Caco-2 (cell line): ENCODE measurements around the gene WDR33. TPM values are rescaled to one million over a fixed set of nuclear protein-coding genes. Genes with fewer than 3 reads are reported as not detected.

ENCODE experiments used
- BruUV-seq: library from RNA; stranded (reverse); fragments of 400-500 nt; replicated peaks from 2 replicates; lab custom pipeline; 2021; lab: Mats Ljungman, UMichigan
- CTCF ChIA-PET: fragments of 300-600 bp; sonication (Branson Sonifier 250); formaldehyde crosslinking; loops from one replicate; lab custom pipeline; 2022; ENCODE audit warnings: antibody characterized with exemption; lab: Charles Lee
- POLR2A ChIA-PET: fragments of 300-600 bp; sonication (Branson Sonifier 250); formaldehyde crosslinking; loops from one replicate; lab custom pipeline; 2022; ENCODE audit warnings: antibody characterized with exemption; lab: Charles Lee
- DNase-seq, 2 experiments: peaks; one replicate each; pipeline versions ENCODE4 v3.0.0 to v3.0.0-alpha.2; 2020 to 2022
- H3K27me3 ChIP-seq: replicated peaks from 2 replicates; pipeline ENCODE4 v1.6.0; 2011; ENCODE audit warnings: low read length; ENCODE audit not compliant: control insufficient read depth, insufficient read depth
- H3K36me3 ChIP-seq: 2 replicates; pipeline ENCODE4 v1.5.1; 2011; ENCODE audit warnings: low read length; ENCODE audit not compliant: control insufficient read depth, insufficient read depth
- H3K4me1 ChIP-seq: fragments of 250-450 bp; sonication (Bioruptor Pico); 2 replicates; pipeline ENCODE4 v1.5.1; 2020; ENCODE audit warnings: mild to moderate bottlenecking
- H3K4me3 ChIP-seq: 2 replicates; pipeline ENCODE4 v1.5.1; 2011; ENCODE audit warnings: low read depth, mild to moderate bottlenecking, control low read depth, low read length
- H3K9me3 ChIP-seq: fragments of 250-450 bp; sonication (Bioruptor Pico); 2 replicates; pipeline ENCODE4 v1.5.1; 2020; ENCODE audit warnings: mild to moderate bottlenecking, moderate library complexity
- H3K27ac Mint-ChIP-seq: one replicate; pipeline ENCODE4 v1.8.0; 2022; ENCODE audit warnings: mixed read lengths; ENCODE audit not compliant: unreplicated experiment
- H3K27me3 Mint-ChIP-seq: one replicate; pipeline ENCODE4 v1.8.0; 2022; ENCODE audit warnings: mixed read lengths; ENCODE audit not compliant: insufficient read depth, unreplicated experiment
- H3K36me3 Mint-ChIP-seq: one replicate; pipeline ENCODE4 v1.8.0; 2022; ENCODE audit warnings: mild to moderate bottlenecking, mixed read lengths; ENCODE audit not compliant: insufficient read depth, unreplicated experiment
- H3K4me1 Mint-ChIP-seq: one replicate; pipeline ENCODE4 v1.8.0; 2022; ENCODE audit warnings: low read depth, mixed read lengths; ENCODE audit not compliant: unreplicated experiment
- H3K4me3 Mint-ChIP-seq: one replicate; pipeline ENCODE4 v1.8.0; 2022; ENCODE audit warnings: mild to moderate bottlenecking, moderate library complexity, mixed read lengths; ENCODE audit not compliant: unreplicated experiment
- H3K9me3 Mint-ChIP-seq: one replicate; pipeline ENCODE4 v1.8.0; 2022; ENCODE audit warnings: mixed read lengths; ENCODE audit not compliant: unreplicated experiment
- intact Hi-C: fragments of 100-400 bp; cut with micrococcal nuclease; formaldehyde crosslinking; loops from one replicate; pipeline ENCODE4 v1.10.0; 2022; ENCODE audit not compliant: unreplicated experiment
- total RNA-seq: library from RNA; stranded (reverse); gene quantifications from 2 replicates; pipeline ENCODE4 v1.2.3, GENCODE V29; 2022
- TF ChIP-seq, protein P1 (sequence below), 2 experiments: fragments of 200-600 bp in 1 of 2; IDR thresholded peaks; 1 replicate in 1 of 2; 2 replicates in 1 of 2; pipeline versions ENCODE4 v1.5.1 to v1.8.0; 2011 to 2022; ENCODE audit warnings: antibody characterized with exemption in 1 of 2, control low read depth in 1 of 2, inconsistent platforms in 1 of 2, low read depth in 1 of 2, low read length in 1 of 2, mild to moderate bottlenecking in 1 of 2, moderate library complexity in 1 of 2; ENCODE audit not compliant: insufficient read depth in 1 of 2, severe bottlenecking in 1 of 2, unreplicated experiment in 1 of 2

WDR33 gene
- total RNA-seq, 1 experiment from 2014 or later = 77.5 TPM

GRCh38 chr2:127841466-127842178, 30.7 kb upstream of the WDR33 start:
- H3K27ac Mint-ChIP-seq = no peak overlapping the region
- no peak for DNase-seq
- no TSS peak for BruUV-seq
- Histone ChIP-seq H3K4me3 (no peak overlapping the region), H3K9me3 (no peaks in the 10 kb centered on the region), H3K36me3 (peaks cover 2% of the 10 kb centered on the region; the same call in 1 of the 2 replicates), H3K4me1 (no peaks in the 10 kb centered on the region), H3K27me3 (no peaks in the 10 kb centered on the region)
- H3K4me1 Mint-ChIP-seq = no peaks in the 10 kb centered on the region
- ChIA-PET POLR2A (no interaction called here), CTCF (interaction anchor here (0.8 kb wide), 1 partner anchor 222 kb away, joined by 3 read pairs; no protein-coding TSS in a partner anchor)
- no peak overlapping the region for H3K4me3 Mint-ChIP-seq
- peaks cover 26% of the 10 kb centered on the region for H3K36me3 Mint-ChIP-seq
- TF ChIP-seq, protein P1, sequence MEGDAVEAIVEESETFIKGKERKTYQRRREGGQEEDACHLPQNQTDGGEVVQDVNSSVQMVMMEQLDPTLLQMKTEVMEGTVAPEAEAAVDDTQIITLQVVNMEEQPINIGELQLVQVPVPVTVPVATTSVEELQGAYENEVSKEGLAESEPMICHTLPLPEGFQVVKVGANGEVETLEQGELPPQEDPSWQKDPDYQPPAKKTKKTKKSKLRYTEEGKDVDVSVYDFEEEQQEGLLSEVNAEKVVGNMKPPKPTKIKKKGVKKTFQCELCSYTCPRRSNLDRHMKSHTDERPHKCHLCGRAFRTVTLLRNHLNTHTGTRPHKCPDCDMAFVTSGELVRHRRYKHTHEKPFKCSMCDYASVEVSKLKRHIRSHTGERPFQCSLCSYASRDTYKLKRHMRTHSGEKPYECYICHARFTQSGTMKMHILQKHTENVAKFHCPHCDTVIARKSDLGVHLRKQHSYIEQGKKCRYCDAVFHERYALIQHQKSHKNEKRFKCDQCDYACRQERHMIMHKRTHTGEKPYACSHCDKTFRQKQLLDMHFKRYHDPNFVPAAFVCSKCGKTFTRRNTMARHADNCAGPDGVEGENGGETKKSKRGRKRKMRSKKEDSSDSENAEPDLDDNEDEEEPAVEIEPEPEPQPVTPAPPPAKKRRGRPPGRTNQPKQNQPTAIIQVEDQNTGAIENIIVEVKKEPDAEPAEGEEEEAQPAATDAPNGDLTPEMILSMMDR (IDR thresholded peaks at IDR 0.05; ENCODE audit: insufficient read depth in 1 of 2, low read depth in 1 of 2, low read length in 1 of 2, severe bottlenecking in 1 of 2, unreplicated experiment in 1 of 2) = no peak
- H3K9me3 Mint-ChIP-seq = peaks cover 10% of the 10 kb centered on the region
- intact Hi-C loops = no loop called here
- H3K27me3 Mint-ChIP-seq = no peaks in the 10 kb centered on the region

DNA sequence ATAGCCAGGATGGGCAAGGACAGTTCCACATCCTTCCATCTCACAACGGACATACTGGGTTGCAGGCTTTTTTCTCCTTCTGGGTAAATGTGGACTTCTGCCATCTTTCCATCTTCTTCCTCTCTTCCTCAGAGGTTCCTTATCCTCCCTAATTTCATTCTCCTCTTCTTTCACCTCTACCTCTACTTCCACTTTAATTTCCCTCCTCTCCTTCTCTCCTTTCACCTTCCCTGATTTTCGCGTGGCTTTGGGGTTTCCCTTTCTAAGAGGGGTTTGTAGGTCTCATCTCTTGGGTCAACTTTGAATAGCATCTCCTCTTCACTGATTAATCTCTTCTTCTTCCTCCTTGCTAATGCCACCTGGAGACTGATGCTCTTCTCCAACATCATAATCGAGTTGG, 29.9 kb upstream of the WDR33 start:
- Histone ChIP-seq H3K9me3 (no peaks in the 10 kb centered on the region), H3K4me3 (no peak overlapping the region), H3K4me1 (no peaks in the 10 kb centered on the region), H3K36me3 (no peaks in the 10 kb centered on the region), H3K27me3 (no peaks in the 10 kb centered on the region)
- intact Hi-C loops = no loop called here
- Mint-ChIP-seq H3K9me3 (peaks cover 10% of the 10 kb centered on the region), H3K4me3 (no peak overlapping the region), H3K4me1 (no peaks in the 10 kb centered on the region), H3K27me3 (no peaks in the 10 kb centered on the region), H3K27ac (no peak overlapping the region), H3K36me3 (peaks cover 19% of the 10 kb centered on the region)
- DNase-seq = no peak
- CTCF ChIA-PET = interaction anchor here (0.8 kb wide), 1 partner anchor 222 kb away, joined by 3 read pairs; no protein-coding TSS in a partner anchor
- TF ChIP-seq, protein P1 (IDR thresholded peaks at IDR 0.05; ENCODE audit: insufficient read depth in 1 of 2, low read depth in 1 of 2, low read length in 1 of 2, severe bottlenecking in 1 of 2, unreplicated experiment in 1 of 2) = no peak
- no TSS peak for BruUV-seq
- POLR2A ChIA-PET = no interaction called here

DNA sequence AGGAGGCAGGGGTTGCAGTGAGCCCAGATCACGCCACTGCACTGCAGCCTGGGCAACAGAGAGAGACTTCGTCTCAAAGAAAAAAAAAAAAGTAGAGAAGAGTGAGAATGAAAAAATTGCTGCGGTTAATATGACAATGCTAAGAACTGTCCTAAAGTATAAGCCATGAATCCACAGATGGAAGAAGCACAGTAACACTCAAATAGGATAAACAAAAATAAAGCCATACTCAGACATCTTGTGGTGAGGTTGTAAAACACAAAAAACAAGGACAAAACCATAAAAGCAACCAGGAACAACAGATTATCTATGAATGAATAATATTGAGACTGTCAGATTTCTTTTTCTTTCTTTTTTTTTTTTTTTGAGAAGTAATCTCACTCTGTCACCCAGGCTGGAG, 24.0 kb upstream of the WDR33 start:
- H3K36me3 Mint-ChIP-seq = no peaks in the 10 kb centered on the region
- TF ChIP-seq, protein P1 (IDR thresholded peaks at IDR 0.05; ENCODE audit: insufficient read depth in 1 of 2, low read depth in 1 of 2, low read length in 1 of 2, severe bottlenecking in 1 of 2, unreplicated experiment in 1 of 2) = no peak
- H3K4me3 ChIP-seq = no peak overlapping the region
- H3K4me1 ChIP-seq = no peaks in the 10 kb centered on the region
- no TSS peak for BruUV-seq
- H3K27me3 Mint-ChIP-seq = no peaks in the 10 kb centered on the region
- ChIA-PET CTCF (no interaction called here), POLR2A (no interaction called here)
- no peaks in the 10 kb centered on the region for H3K9me3 Mint-ChIP-seq
- no peak for DNase-seq
- H3K4me1 Mint-ChIP-seq = no peaks in the 10 kb centered on the region
- H3K27ac Mint-ChIP-seq = no peak overlapping the region
- no peak overlapping the region for H3K4me3 Mint-ChIP-seq
- no peaks in the 10 kb centered on the region for H3K27me3 ChIP-seq
- intact Hi-C loops = no loop called here
- H3K9me3 ChIP-seq = no peaks in the 10 kb centered on the region
- H3K36me3 ChIP-seq = no peaks in the 10 kb centered on the region
